D341Med (cell line): Measurements from ENCODE around the gene AKAP7.
"Not testable (repeated sequence)": the region's sequence is repeated elsewhere in the genome, so short reads cannot be mapped to it uniquely, and the experiment has no call there.

Experiments
- DNase-seq: peaks from one replicate; pipeline ENCODE4 v3.0.0; 2012; ENCODE audit warnings: low spot score

AKAP7 gene

DNA sequence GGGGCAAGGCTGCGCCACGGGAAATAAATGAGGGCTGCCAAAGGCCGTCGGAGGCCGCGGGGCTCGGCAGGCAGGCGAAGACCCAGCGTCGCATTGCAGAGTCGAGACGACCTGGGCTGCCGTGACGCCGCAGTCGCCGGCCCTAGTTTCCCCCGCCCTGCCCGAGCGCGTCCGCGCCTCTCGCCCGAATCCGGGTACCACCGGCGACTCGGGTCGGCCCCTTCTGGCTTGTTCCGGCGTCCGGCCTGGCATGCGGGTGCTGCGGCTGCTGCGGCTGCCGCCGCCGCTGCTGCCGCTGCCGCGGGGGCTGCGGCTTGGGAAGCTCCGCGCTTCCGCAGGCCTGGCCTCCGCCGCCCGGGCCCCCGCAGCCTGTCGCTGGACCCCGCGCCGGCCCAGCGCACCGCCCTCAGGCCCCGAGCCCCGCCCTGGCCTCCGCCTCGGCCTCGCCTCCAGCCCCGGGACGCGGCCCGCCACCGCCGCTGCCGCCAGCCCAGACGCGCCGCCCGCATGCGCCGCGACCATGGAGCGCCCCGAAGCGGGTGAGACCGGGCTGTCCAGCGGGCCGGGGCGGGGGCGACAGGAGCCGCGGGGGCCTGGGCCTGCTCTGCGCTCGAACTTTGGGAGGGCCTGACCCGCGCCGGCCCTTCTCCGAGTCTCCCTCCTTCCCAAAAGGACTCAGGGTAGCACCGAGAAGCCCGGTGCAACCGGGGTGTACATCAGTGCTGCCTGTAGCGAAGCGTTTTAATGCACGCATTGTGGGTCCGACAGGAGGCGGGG, at the start of gene AKAP7:
AKAP7 (plus strand) TSS at position 224 of the 777 bp plus-strand sequence; CDS start at position 521, 297 bp downstream.
- DNase-seq, result peak; percentile 79

DNA sequence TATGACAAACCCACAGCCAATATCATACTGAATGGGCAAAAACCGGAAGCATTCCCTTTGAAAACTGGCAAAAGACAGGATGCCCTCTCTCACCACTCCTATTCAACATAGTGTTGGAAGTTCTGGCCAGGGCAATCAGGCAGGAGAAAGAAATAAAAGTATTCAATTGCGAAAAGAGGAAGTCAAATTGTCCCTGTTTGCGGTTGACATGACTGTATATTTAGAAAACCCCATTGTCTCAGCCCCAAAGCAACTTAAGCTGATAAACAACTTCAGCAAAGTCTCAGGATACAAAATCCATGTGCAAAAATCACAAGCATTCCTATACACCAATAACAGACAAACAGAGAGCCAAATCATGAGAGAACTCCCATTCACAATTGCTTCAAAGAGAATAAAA, 44.9 kb upstream of the AKAP7 start:
- not testable (repeated sequence) for DNase-seq

DNA sequence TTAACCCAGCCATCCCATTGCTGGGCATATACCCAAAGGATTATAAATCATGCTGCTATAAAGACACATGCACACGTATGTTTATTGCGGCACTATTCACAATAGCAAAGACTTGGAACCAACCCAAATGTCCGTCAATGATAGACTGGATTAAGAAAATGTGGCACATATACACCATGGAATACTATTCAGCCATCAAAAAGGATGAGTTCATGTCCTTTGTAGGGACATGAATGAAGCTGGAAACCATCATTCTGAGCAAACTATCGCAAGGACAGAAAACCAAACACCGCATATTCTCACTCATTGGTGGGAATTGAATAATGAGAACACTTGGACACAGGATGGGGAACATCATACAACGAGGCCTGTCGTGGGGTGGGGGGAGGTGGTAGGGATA, 43.3 kb upstream of the AKAP7 start:
- DNase-seq, result not testable (repeated sequence)

DNA sequence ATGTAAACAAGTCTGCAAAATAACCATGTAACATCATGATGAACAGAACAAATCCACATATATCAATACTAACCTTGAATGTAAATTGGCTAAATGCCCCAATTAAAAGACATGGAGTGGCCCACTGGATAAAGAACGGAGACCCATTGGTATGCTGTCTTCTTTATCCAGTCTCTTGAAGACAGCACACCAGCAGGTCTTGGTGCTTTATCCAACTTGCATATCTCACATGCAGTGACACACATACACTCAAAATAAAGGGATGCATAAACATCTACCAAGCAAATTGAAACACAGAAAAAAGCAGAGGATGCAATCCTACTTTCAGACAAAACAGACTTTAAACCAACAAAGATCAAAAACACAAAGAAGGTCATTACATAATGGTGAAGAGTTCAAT, 41.9 kb upstream of the AKAP7 start:
- no peak for DNase-seq

DNA sequence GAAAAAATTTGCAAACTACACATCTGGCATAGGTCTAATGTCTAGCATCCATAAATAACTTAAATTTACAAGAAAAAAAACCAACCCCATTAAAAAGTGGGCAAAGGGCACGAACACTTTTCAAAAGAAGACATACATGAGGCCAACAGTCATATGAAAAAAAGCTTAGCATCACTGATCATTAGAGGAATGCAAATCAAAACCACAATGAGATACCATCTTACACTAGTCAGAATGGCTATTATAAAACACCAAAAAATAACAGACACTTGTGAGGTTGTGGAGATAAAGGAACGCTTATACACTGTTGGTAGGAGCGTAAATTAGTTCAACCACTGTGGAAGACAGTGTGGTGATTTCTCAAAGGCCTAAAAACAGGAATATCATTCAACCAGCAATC, 38.5 kb upstream of the AKAP7 start:
- no peak for DNase-seq

DNA sequence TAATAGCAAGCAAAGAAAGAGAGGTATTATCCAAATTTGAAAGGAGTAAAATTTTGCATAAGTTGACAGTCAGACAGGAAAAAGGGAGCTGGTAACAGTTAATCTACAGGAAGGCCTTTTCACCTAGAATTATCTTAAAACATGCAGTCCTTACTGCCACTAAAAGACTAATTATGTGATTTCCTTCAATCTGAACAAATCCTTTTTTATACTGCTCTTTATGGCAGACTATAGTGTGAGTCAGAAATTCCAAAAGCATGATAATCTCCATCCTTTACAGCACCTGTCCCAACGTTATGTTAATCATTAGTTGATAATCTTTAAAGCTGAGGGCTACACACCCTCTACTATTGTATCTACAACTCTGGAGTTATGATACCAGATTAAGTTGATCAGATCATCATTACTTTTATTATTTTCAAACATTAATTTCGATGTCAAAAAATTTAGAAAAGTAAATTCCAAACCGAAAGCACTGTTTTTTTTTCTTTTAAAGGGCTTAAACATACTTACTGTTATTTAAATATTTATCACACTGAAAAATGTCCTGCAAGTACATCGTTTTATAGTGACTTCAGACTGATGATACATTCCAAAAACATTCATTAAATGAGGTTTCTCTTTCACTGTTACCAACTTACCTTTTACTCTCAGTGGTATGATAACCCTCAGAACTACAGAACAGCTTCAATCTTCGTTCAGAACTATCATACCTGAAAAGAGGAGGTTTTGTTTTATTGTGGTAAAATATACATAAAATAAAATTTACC, 33.2 kb upstream of the AKAP7 start:
- no peak for DNase-seq

DNA sequence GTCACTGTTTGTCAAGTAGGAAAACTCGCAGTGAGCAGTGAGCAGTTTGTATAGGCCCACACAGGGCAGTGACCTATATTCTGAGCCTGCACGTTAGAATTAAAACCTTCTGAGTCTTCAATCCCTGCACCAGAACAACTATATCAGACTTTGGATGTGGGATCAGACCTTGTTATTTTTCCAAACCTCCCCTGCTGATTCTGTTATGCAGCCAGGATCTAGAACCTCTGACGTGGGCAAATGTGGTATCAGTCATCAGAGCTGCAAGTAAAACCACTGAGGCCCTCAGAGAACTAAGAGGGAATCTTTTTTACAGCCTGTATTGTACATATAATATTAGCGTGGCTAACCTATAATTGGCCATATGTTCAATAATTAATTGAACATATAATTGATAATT, 32.0 kb upstream of the AKAP7 start:
- DNase-seq, result no peak

DNA sequence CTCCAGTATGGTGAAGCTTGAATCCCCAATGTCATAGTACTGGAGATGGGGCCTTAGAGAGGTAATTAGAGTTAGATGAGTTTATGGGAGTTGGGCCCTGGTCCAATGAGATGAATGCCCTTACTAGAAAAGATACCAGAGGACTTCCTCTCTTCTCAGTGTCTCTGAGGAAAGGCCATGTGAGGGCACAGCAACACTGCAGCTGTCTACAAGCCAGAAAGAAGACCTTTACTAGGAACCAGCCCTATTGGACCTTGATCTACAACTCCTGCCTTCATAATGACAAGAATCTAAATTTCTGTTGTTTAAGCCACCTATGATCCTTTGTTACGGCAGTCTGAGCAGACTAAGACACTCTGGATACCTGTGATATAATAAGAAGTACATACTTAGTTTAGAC, 31.4 kb upstream of the AKAP7 start:
- DNase-seq, result no peak

DNA sequence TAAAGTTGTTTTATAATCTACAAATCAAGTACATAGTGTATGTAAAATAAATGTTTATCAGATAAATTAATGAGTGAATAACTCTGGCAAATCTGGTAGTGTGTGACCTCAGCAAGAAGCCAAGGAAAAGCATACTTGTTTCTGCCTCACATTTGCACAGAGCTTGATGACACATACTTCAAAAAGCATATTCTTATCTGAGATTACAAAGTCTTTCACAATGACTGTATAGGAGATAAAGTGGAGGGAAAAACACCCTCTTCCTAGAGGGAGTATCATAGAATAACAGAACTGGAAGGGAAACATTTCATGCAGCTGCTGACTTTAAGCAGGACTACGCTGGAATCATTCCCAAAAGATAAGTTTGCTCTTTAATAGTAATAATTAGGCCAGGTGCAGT, 28.1 kb upstream of the AKAP7 start:
- DNase-seq, result no peak

DNA sequence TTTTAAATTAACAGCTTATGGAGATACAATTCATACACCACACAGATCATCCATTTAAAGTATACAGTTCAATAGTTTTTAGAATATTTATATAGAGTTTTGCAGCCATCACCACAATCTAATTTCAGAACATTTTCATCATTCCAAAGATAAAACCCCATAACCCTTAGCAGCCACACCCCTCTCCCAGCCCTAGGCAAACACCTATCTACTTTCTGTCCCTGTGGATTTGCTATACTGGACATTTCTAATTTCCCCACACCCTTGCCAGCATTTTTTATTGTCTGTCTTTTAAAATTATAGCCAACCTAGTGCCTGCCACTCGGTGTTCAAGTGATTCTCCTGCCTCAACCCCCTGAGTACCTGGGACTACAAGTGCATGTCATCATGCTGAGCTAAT, 23.0 kb upstream of the AKAP7 start:
- DNase-seq, result no peak

DNA sequence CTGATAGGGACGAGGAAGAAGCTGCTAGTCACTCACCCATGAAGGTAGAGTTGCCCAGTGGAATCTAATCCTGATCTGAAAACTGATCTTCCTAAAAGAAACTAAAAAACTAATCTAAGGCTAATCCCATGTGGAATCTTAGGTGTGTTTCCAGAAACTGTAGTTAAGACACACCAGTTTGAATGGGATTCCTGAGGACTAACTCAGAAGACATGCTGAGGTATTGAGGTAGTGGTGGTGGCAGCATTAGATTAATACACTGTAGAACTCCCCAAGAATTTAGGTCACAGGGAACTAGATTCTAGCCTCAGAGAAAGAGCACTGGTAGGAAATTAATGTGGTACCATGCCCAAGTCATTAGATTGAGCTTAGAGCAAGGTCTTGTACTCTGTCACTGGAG, 19.6 kb upstream of the AKAP7 start:
- DNase-seq, result no peak

DNA sequence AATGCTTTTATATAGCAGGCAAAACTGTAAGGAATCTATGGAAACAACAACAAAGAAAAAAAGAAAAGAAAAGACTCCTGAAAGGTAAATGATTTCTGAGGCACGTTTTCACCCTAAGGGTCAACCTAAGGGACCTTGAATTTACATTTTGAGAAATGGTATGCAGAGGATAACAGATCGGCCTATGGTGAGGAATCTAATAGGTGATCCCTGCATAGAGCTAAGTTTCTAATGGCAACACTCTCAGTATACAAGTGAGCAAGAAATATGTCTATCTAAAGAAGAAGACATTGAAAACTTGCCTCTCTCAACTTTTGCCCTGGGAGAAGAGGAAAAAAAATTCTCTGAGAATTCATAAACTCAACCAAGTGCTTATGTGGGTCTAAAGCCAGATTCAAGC, 18.9 kb upstream of the AKAP7 start:
- no peak for DNase-seq

DNA sequence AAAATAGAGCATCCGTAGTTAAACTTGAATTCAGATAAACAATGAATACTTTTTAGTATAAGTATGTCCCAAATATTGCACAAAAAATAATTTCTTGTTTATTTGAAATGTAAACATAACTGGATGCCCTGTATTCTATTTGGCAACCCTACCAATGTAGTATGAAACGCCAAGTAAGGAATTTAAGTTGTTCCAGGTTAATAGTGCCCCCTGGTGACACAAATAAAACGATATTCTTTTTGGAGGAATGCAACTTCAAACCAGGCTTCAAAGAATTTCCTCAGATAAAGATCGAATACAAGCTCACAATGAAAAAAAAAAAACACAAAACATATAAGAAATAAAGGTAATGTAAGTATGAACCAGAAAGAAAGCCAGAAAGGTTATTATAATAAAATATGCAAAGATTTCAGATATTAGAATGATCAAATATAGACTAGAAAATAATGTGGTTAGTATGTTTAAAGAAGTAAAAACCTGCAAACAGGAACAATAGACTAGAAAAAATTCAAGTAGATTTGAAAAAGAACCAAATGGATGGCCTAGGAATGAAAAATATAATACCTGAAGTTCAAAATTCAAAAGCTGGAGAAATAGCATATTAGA, 18.4 kb upstream of the AKAP7 start:
- DNase-seq, result no peak

DNA sequence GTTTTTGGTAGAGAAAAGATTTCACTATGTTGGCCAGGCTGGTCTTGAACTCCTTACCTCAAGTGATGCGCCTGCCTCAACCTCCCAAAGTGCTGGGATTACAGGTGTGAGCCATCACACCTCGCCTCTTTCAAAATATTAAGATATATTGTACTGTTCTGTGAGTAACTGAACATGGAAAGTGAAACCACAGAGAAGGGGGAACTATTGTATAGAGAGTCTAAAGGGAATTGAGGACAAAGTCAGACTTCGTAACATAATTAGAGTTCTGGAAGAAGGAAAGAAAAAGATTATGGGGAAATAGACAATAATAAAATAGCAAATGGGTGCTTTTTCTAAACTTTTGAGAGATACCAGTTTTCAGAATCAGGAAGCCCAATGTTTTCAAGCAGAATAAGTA, 17.4 kb upstream of the AKAP7 start:
- no peak for DNase-seq

DNA sequence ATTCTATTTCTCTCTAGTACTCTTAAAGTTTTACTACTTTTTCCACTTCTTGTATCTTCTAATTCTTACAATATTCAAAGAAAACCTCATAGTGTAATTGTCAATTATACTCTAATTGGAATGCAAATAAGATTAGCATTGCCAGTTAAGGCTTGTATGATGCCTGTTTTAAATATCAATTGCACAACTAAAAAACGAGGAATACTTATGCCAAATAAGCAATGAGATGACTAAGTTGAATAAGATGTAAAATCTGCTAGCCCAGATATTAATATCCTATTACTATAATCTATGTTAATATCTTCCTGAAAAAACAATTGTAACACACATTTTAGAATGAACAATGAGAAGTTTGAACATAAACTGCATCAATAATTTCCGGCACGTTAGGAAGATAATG, 13.3 kb upstream of the AKAP7 start:
- DNase-seq, result no peak

DNA sequence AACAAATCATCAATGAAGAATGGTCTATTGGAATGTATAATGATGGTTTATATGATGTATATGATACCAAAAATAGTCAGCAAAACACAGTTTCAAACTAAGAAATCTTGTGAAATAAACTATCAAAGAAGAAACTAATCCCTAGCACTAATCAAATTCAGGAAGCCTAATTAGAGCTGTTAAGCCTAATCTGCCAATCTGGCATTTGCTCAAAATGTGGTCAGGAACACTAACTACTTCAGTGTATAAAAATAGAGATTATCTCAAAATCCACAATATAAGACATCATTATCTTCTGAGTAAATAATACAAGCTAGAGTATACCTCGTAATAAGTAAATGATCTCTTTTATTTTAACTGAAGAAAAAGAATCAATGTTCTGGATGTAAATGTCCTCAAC, 12.8 kb upstream of the AKAP7 start:
- DNase-seq, result no peak

DNA sequence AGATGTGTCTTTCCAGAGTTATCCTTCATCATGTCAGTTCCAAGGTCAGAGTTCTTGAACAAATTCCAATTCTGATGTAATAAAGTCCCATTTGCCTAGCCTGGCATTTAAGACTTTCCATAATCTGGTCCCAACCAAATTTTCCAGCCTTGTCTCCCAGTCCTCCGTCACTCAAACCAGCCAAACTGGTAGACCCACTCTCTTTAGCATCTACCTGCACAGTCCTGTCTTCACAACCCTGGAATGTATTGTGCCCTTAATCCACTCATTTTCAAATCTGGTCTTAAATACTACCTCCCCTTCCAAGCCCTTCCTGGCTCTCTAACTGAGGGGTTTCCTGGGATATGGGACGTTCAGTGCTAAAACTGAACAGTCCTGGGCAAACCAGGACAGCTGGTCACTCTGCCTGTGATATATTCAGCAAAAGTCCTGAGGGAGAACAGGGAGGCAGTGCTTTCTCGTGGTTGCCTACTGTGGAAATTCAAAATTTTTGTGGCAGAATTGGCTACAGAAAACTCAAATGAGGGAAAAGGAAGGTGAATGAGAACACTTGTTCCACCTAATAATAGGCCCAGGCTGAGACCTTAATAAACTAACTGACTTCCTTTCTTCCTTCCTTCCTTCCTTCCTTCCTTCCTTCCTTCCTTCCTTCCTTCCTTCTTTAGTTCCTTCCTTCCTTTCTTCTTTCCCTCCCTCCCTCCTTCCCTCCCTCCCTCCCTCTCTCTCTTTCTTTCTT, 10.8 kb upstream of the AKAP7 start:
- DNase-seq, result no peak

DNA sequence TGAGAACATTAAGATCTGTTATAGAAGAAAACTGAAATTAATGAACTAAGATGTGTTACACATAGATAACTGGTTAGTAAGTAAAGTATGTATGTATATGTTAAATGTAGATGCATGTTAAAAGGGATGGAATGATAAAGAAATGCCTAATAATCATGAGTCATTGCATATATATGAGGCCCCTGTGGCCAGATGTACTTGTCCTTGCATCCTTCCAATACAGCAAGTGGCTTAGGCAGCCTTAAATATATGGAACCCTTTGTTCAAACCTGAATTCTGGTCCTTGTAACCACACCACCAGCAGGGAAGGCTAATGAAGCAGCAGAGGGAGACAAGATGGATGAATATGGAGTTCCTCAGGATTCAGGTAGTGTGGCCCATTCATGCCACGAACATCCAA, 9.8 kb upstream of the AKAP7 start:
- no peak for DNase-seq

DNA sequence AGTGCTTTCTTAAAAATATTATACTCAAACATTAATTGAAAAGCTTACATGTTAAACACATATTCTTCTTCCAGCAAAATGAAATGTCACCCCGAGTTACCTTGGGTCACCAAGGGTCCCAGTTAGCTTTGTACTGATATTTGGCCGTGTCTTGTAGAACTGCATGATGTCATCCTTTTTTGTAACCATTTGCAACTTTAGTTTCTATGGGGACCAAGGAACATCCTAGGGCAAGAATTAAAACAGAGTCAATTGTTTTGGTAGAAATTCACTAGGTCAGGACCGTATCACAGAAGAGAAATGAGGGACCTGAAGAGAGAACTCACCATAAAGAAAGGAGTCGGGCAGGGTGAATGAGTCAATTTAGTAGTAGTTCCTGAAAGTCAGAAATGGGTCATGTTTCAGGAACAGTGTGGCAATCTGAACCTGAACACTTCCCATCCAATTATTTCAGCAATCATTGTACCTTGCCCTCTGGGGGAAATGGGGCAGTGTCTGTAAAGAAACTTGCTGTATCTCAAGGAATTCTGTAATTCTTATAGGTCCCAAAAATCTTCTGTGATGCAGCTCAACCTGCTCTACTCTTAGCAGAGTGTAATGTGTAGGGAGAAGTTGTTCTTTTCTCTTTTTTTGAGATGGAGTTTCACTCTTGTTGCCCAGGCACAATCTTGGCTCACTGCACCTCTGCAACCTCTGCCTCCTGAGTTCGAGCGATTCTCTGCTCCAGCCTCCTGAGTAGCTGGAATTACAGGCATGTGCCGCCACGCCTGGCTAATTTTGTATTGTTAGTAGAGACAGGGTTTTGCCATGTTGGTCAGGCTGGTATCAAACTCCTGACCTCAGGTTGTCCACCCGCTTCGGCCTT, 5.3 kb upstream of the AKAP7 start:
- DNase-seq, result no peak

DNA sequence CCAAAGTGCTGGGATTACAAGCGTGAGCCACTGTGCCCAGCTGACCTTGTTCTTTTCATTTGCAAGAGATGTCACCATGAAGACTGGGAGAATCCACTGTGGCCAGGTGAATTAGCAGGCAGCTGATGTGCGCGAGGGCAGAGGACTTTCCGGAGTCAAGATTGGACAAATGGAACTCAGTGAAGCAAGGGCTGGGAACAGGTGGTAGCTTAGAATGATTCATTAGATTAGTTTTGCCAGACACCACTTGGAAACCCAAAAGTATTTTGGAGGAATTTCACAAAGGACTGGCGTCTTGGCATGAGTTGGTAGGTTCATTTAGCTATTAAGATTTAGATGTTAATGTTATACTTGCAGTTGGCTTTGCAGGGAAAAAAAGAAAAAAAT, 4.7 kb upstream of the AKAP7 start:
- DNase-seq, result no peak

DNA sequence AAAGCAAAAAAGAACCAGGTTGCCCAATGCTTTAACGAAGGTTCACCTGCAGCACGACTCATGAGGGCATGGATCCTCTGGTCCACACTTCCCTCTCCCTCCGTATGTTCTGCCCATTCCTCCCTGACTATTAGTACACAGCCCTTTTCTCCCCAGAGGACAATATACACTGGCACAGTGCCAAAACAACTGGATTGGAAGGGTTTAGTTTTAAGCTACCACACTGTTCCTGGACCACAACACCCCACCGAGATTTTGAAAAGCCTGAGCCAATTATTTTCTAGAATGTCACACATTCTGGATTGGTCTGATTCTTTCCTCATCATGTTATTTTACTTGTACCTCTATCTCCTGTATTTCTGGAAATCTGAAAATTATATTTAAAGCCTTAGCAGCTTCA, 2.9 kb upstream of the AKAP7 start:
- DNase-seq, result no peak
